ENCODE measurements around the gene ITFG1. TPM values are rescaled to one million over a fixed set of nuclear protein-coding genes. Genes with fewer than 3 reads are reported as not detected.

ITFG1 gene
- total and polyA plus RNA-seq, 9 of the 15 experiments (the other 6 are each of a cell fraction or from before 2014, with no cell fraction given), result 17.1 to 83.5 (median 35.8) TPM

DNA sequence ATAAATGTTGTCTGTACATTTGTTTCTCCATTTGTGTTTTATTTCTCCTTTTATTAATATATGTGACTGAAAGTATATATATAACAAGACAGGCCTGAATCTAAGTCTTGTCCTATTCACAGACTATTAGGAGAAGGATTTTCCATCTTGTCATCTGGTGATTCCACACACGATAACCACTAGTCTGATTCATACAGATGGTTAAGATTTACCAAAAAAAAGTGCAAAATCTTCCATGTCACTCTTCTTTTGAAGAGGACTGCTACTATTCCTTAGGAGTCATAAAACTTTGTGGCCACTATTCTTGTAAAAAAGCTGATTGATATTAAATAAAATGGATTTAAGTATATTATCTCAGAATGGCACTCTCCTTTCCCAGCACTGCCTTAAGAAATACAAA, 156.3 kb downstream of the ITFG1 start:
- BruUV-seq (replicated peaks), result no TSS peak
- CTCF ChIA-PET (ENCODE audit: low intra/inter-chr PET ratio), result no interaction called here

More for the DNA sequence above, 156.3 kb downstream of the ITFG1 start:
- no peaks in the 10 kb centered on the region for H3K4me1 ChIP-seq (replicated peaks in 1 of 2; ENCODE audit: control insufficient read depth in 2 of 2, insufficient read depth in 2 of 2, low read length in 2 of 2)
- TF ChIP-seq SREBF1 (IDR thresholded peaks at IDR 0.05; ENCODE audit: borderline replicate concordance, low read depth, low read length) (no peak), CTBP1 (IDR thresholded peaks at IDR 0.05; ENCODE audit: borderline replicate concordance) (no peak), YY1 (IDR thresholded peaks at IDR 0.05; ENCODE audit: borderline replicate concordance in 1 of 3, control insufficient read depth in 1 of 3, extremely low read depth in 1 of 3, insufficient read depth in 3 of 3, insufficient read length in 1 of 3, insufficient replicate concordance in 2 of 3, low read depth in 1 of 3, low read length in 2 of 3) (no peak), ZNF224 (CRISPR knock-in tag; IDR thresholded peaks at IDR 0.05) (no peak), BCL6 (CRISPR knock-in tag; IDR thresholded peaks at IDR 0.05) (no peak), NFE2L1 (tag; IDR thresholded peaks at IDR 0.05; ENCODE audit: borderline replicate concordance, low read depth) (no peak), ZNF583 (CRISPR knock-in tag; IDR thresholded peaks at IDR 0.05) (no peak), PCBP1 (IDR thresholded peaks at IDR 0.05; ENCODE audit: low read depth, low read length, poor library complexity, severe bottlenecking) (no peak), CTCF (IDR thresholded peaks at IDR 0.05 in 2 of 3, conservative IDR thresholded peaks at IDR 0.05 in 1 of 3; ENCODE audit: insufficient read depth in 2 of 3, low read depth in 1 of 3, low read length in 3 of 3) (no peak), ZC3H4 (CRISPR knock-in tag; IDR thresholded peaks at IDR 0.05; ENCODE audit: borderline replicate concordance) (no peak), ZNF561 (CRISPR knock-in tag; conservative IDR thresholded peaks at IDR 0.05) (no peak), POLR2AphosphoS2 (IDR thresholded peaks at IDR 0.05; ENCODE audit: low read length) (no peak), HNRNPLL (IDR thresholded peaks at IDR 0.05; ENCODE audit: low read depth, low read length, poor library complexity, severe bottlenecking) (no peak)
- TF ChIP-seq, protein P1, sequence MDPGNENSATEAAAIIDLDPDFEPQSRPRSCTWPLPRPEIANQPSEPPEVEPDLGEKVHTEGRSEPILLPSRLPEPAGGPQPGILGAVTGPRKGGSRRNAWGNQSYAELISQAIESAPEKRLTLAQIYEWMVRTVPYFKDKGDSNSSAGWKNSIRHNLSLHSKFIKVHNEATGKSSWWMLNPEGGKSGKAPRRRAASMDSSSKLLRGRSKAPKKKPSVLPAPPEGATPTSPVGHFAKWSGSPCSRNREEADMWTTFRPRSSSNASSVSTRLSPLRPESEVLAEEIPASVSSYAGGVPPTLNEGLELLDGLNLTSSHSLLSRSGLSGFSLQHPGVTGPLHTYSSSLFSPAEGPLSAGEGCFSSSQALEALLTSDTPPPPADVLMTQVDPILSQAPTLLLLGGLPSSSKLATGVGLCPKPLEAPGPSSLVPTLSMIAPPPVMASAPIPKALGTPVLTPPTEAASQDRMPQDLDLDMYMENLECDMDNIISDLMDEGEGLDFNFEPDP (CRISPR knock-in tag; IDR thresholded peaks at IDR 0.05), result no peak
- no peak overlapping the region for H3K9ac ChIP-seq (ENCODE audit: insufficient read depth in 1 of 2, low read depth in 2 of 2, low read length in 2 of 2)
- no peaks in the 10 kb centered on the region for H4K20me1 ChIP-seq (replicated peaks; ENCODE audit: control insufficient read depth, insufficient read depth, low read length)
- in situ Hi-C loops (cut with MboI), result no loop called here
- H3K9me1 ChIP-seq (ENCODE audit: control insufficient read depth, insufficient read depth, low read length), result no peaks in the 10 kb centered on the region
- H2AFZ ChIP-seq (ENCODE audit: low read depth, low read length), result no peak overlapping the region
- FAIRE-seq (no peak), ATAC-seq (no peak), DNase-seq (ENCODE audit: extremely low read depth in 1 of 4, low spot score in 3 of 4) (no peak)
- H3K9me3 ChIP-seq (replicated peaks; ENCODE audit: control insufficient read depth, insufficient read depth, low read depth, low read length), result no peaks in the 10 kb centered on the region
- H3K4me3 ChIP-seq, result no peak overlapping the region
- 90% methylated on average over 1 of the region's 1 CpG for WGBS (ENCODE audit: insufficient coverage, low coverage, missing lambda C conversion rate)
- H3K27me3 ChIP-seq (ENCODE audit: control insufficient read depth in 2 of 2, insufficient read depth in 2 of 2, low read length in 2 of 2), result no peaks in the 10 kb centered on the region
- POLR2A ChIA-PET, result no interaction called here
- intact Hi-C loops (cut with micrococcal nuclease), result no loop called here
- H3K4me2 ChIP-seq (ENCODE audit: insufficient read depth, low read length), result no peak overlapping the region
- peaks cover 15% of the 10 kb centered on the region; the same call in 2 of the 3 replicates for H3K36me3 ChIP-seq (ENCODE audit: control insufficient read depth, insufficient read depth, low read length)
- no peaks in the 10 kb centered on the region for H3K79me2 ChIP-seq (ENCODE audit: control insufficient read depth, insufficient read depth, low read length)
- H3K27ac ChIP-seq (ENCODE audit: extremely low read depth, low read depth, low read length), result no peak overlapping the region
